AG09309 (cell line): ENCODE results near the gene LENG9.

Source experiments
- DNase-seq: peaks from one replicate; pipeline ENCODE4 v3.0.0-alpha.2; 2010; ENCODE audit warnings: low read depth
- H3K4me3 ChIP-seq: 2 replicates; pipeline ENCODE4 v1.5.1; 2011; ENCODE audit warnings: mild to moderate bottlenecking, low read depth, low read length, moderate library complexity; ENCODE audit not compliant: control insufficient read depth
- CTCF ChIP-seq: IDR thresholded peaks from 2 replicates; pipeline ENCODE4 v1.5.1; 2011; ENCODE audit warnings: mild to moderate bottlenecking, low read depth, low read length, inconsistent platforms; ENCODE audit not compliant: insufficient read depth, control insufficient read depth; ENCODE audit errors: missing control alignments

The LENG9 gene

GRCh38 chr19:54456423-54457373 is 6.9 kb downstream of the LENG9 start:
- H3K4me3 ChIP-seq = no peak overlapping the region
- no peak for TF ChIP-seq CTCF
- no peak for DNase-seq

- no peak for DNase-seq
- no peak for TF ChIP-seq CTCF
- no peak overlapping the region for H3K4me3 ChIP-seq
Observed at GRCh38 chr19:54455786-54456422, 7.7 kb downstream of the LENG9 start.

- DNase-seq = no peak
- TF ChIP-seq CTCF = no peak
- H3K4me3 ChIP-seq = no peak overlapping the region
Observed at GRCh38 chr19:54454781-54455675, 8.6 kb downstream of the LENG9 start.

- no peak for DNase-seq
- no peak overlapping the region for H3K4me3 ChIP-seq
- TF ChIP-seq CTCF = no peak
Observed at GRCh38 chr19:54453921-54454780, 9.4 kb downstream of the LENG9 start.

GRCh38 chr19:54452626-54453025 is 11.0 kb downstream of the LENG9 start:
- TF ChIP-seq CTCF = no peak

More at GRCh38 chr19:54452626-54453025, 11.0 kb downstream of the LENG9 start:
- no peak for DNase-seq
- no peak overlapping the region for H3K4me3 ChIP-seq
